GM19240 (cell line): ENCODE results near the gene NPB.
A peak's percentile ranks its signal among the peaks of the same experiment; 100 is the strongest.
"Not testable (repeated sequence)": the region's sequence is repeated elsewhere in the genome, so short reads cannot be mapped to it uniquely, and the experiment has no call there.

Source experiments
- DNase-seq: peaks from one replicate; pipeline ENCODE4 v3.0.0; 2011; ENCODE audit warnings: low spot score; ENCODE audit not compliant: insufficient read length

The NPB gene

DNA sequence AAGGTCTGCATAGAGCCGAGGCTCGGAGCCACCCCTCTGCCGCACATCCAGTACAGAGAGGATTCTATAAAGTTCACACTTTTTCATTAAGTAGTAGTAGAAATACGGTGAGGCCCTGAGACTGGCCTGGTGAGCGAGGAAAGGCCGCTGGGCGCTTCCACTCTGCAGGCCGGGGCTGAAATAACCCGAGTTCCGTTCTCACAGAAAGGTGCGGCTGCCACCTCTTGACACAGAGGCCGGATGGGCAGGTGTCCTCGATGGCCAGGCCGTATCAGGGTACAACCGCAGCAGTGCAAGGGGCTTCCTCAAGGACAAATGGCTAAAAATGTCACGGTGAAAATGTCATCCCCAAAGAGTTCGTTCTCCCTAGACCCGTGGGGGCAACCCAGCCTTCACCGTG lies 9.9 kb downstream of the NPB start:
- no peak for DNase-seq

DNA sequence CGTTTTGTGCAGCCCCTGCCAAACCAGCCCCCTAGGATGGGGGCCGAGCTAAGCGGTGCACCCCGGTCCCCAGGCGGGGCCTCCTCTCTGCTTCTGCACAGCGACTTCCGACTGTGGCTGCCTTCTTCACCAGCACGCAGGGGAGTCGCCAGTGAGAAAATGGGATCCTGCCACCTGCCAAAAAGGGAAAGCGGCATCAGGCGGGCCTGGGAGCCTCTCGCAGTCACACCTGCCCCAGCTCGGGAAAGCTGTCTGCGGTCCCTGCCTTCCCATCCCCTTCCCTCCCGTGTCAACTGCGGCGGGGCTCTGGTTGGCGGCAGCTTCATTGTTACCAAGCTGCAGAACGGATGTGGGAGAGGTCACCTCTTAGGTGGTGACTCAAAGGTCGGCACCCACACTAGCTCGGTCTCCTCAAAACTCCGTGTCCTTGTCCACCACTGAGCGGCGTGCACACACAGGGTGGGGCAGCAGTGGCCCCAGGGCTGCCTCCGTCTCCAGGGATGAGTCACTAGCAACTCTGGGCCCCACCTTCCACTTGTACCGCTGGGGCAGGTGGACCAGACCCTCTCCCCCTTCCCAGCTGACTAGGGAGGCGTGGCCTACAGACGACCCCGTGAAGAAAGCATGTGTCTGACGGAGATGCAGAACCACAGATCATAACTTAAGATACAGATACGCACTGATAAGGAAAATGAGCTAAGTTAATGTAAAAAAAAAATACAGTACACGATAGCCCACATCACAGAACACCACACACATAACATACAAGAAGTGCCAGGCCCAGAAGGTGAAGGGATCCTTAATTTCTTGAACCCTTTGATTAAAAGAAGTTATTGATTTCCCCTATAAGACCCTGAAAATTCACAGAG lies 10.6 kb downstream of the NPB start:
- no peak for DNase-seq

DNA sequence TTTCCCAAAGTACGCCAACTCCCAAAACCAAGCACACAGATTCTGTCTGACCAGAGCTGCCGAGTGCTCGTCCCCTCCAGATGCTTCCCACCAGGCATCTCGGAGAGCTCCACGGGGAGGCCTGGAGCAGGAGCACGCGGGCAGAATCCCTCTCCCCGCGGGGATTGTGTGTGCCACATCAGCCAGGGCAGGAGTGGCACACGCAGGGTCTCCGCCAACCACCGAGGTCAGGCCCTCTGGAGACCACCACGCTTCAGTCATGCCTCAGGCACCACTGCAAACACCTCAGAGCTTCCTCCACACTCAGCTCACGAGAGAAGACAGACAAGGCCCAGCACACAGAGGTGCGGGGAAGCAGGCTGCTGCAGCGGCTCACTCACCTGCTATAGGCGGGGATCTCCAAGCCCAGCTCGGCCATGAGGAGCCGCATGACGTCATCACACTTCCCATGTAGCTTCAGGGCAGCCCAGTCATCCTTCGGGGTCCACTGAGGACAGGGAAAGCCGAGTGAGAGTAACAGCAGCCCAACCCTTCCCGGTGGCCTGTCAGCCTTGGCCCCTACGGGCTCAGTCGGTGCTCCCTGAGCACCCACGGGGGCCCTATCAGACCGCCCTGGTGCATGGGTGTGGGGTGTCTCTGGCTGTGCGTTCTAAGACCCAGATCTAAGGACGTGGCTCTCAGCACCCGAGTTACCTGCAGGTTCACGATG lies 11.5 kb downstream of the NPB start:
- no peak for DNase-seq

DNA sequence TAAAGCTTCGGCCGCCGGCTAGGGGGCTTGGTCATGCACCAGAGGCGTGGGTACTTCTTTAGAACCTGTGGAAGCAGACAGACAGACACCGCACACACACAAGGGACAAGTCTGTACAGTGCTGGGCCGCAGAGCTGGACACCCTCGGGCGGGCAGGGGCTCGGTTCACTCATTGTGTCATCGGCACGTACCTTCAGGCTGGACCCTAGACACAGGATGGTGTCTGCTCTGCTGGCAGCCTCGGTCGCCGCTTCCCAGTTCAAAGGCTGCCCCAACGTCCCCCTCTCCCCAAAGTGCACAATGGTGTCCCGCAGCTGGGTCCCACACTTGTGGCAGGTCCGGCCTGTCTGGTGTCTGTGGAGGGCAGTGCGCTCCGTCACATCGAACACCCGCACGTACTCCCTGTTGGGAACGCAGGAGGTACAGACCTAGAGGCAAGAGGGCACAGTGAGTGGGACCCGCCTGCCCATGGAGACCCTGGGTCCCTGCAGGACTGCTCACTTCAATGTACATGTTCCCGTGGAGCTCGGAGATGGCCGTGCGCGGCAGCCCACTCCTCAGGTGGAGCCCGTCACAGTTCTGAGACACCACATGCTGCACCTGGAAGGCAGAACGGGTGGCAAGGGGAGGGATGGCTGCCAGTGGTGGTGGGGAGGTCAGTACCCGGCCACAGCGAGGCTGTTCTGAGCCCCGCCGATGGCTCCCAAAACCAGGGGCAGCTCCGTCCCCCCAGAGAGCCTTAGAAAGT lies 12.2 kb downstream of the NPB start:
- DNase-seq, result no peak

DNA sequence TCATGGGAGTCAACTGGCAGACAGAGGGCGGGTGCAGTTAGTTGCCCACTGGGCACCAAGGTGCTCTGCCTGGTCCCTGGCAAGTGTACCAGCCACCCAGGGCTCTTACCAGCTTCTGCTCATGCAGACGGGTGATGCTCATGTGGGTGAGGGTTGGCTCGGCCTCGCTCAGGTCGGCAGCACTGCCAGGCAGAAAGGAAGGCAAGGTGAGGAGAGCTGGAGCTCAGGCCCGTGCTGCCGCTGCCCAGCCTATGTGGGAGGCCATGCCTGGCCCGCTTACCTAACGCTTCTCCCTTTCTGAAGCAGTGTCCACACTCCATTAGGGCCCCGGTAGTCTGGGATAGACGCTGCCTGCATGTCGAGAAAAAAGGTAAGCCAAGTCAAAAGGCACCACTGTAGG lies 13.3 kb downstream of the NPB start:
- DNase-seq, result no peak

DNA sequence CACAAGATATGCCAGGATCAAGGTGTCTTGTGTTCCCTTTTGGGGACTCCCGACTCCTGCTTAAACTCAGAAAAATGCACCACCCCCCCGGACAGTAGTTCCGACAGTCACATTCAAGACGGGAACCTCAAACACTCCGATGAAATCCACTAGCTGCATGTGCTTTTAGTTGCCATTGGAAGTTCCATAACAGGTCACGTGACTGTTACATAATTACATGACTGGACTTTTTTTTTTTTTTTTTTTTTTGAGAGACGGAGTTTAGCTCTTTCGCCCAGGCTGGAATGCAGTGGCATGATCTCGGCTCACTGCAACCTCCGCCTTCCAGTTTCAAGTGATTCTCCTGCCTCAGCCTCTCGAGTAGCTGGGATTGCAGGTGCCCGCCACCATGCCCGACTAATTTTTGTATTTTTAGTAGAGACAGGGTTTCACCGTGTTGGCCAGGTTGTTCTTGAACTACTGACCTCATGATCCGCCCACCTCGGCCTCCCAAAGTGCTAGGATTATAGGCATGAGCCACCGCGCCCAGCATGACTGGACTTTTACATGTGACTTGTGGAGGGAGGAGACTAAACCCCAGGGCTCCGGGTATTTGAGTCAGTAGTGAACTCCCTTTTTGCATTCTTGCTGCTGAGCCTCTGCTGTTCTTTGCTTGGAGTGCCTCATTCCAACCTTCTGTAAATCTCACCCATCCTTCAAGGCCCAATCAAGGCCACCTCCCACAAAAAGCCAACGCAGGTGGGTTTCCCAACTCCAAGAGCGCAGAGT lies 14.4 kb downstream of the NPB start:
- no peak for DNase-seq

DNA sequence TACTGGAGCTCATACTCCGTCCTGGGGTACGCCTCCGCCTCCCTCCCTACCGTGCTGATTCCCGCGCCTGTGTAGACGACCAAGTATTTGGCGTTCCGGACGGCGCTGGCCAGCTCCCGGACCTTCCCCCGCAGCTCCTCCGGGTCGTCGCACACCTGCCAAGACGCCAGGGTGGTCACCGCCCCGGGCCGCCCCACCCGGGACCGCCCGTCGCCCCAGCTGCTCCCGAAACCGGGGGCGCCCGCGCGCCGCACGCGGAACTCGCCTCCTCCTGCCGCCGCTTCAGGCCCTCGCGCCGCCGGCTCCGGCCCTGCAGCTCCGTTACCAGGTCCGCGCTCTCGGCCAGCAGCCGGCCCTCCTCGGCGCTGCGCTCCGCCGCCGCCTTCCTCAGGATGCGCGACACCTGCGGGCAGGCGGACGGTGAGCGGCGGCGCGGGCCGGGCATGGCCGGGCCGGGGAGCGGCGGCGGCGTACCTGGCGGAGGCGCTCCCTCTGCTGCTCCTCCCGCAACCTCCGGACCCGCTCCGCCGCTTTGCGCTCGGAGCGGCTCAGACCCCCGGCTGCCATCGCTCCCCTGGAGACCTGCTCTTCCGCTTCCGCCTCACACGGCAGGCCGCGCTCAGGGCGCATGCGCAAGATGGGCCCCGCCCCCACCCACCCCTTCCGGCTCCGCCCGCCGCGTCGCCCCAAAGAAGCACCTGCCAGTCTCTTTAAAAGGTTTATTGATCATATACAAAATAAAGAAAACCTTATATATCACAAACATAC lies 15.7 kb downstream of the NPB start, which contains the start of gene SIRT7:
Gene SIRT7, minus strand, starts transcription at position 612 of the 768 bp plus-strand sequence. Its CDS starts 45 bp downstream, at position 567.
- DNase-seq, result peak; percentile 100

DNA sequence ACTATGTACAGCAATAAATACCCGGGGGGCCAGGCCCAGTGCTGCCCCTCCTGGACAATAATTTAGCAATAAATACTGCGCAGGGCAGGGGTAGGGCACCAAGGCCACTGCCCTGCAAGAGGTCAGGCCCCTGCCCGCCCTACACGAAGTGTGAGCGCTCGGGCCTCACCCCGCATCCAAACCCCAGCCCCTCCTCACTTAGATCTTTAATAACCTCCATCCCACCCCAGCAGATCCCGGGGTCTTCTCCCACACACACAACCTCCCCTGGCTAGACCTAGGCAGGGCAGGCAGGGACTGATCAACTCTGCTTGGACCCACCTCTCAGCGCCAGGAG lies 16.3 kb downstream of the NPB start:
- not testable (repeated sequence) for DNase-seq

DNA sequence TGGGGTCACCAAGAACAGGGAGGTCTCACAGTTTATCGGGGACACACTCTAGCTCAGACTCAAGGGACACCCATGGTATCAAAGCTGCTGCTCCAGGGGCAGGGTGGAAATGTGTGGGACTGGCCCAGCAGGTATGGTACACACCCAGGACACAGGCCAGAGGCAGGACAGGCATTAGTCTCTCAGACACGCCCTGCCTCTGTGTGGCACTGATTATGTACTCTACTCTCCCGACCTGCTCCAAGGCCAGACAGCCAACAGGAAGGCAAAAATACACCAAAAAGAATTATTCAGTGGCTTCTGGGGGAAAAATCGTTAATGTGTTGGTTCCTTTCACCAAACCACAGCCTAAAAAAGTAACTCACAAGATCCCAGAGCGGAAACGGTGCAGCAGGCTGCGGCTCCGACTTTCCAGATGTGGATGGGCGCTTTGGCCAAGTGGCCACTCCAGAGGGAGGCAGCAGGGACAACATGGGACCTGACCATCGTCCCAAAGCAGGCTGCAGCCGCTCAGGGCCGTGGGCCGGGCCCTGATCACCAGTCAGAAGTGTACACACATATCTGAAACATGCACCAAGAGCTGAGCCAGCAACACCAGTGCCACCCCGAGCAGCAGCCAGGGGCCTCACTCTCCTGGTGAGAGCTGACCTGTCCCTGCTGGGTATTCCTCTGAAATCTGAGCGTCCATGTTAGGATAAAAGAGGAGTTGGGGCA lies 17.0 kb downstream of the NPB start:
- no peak for DNase-seq

DNA sequence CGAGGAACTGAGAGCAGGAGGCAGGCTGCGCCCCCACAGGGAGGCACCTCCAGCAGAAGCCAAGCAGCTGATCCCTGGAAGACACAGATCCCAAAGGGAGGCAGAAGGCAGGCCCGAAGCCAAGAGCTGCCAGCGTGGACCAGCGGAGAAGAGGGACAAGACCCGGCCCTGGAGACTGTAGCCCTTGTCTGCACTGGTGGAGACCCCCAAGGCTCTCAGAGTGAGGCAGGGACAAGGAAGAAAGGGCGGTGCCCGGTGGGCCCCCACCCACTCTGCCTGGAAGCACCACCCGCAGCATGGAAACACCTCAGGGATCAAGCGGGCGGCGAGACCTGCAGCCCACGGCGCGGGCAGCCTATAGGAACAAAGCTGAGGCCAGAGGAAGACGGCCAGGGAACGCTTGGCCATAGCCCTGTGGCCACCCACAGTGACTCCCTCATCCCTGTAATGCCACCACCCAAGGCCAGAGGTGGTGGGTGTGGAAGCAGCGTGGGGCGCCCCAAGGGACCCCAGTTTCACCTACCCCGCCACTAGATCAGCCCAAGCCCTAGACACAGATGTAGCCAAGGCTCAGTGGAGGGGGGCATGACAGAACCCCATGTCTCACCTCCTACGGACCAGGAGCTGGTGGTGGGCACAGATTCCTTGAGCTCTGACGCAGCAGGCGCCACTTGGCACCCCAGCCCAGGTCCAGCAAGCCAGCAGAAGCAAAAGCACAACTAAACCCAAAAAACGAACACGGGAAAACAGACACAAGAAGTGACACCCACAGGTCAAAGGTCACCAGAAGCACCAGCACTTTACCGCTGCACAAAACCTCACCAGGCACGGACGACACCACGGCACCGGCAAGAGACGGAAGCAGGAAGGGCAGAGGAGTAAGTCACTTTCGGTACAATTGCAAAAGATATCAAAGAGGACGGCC lies 18.8 kb downstream of the NPB start:
- no peak for DNase-seq

DNA sequence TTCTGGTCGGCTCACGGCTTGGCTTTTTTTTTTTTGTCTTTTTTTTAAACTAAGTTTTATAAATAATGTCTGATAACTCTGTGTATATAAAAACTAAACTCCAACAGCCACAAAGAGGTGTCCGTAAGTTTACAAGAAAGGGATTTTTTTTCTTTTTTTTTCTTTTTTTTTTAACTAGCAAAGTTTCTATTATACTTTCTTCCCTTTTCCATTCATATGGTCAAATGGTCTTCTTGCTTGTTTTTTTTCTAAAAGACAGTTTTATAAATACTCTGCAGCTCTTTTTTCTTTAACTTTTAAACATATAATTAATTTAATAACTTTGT lies 19.5 kb downstream of the NPB start:
- DNase-seq, result no peak

DNA sequence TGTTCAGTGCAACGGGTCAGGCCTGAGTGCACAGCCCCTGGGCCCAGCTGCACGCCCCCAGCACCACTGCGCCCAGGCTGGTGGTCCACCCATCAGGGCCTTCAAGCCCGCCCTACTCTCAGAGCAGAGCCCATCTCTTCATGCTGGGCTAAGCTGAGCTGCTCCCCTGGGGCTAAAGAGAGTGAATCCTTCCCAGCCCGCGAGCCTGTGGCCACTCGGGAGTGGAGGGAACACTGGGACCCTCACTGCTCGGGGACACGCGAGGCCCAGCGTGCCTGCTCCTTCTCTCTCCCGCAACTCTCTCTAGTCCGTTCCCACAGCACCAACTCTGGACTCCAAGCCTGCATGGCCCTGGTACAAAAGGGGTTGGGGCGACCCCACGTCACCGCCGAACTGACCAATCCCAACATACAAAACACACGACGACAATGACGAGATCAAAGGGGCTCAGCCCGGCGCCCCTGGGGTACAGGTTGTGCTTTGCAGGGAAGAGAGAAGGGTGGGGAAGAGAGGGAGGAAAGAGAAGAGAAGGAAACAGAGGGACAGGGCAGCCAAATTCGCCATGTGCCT lies 20.0 kb downstream of the NPB start:
- DNase-seq, result no peak

DNA sequence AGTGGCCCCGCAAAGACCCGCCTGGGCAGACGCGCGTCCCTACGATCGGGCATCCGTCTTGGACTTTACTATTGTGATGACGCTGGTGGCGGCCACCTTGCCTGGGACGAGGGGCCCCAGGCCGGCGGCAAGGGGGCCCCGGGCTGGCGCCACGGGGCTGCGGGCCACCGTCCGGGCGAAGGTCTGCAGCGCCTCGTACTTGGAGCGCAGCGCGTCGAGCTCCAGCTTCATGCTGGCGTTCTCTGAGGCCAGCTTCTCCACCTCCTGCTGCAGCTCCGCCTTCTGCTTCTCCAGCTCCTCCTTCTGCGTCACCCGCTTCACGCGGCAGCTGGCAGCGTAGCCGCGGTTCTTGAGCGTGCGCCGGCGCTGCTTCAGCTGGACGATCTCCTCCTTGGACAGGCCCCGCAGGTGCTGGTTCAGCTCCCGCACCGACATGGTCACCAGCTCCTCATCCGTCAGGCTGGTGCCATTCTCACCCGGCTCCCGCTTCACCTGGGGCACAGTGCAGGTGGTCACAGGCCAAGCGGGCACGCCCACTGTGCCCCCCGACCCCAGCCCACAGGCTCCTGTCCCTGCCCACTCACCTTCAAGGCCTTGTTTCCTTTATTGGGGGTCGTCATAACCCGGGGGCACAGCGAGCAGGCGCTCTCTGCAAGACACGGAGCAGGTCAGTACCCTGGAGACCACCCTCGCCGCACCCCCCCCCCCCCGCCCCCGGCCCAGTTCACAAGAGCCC lies 20.7 kb downstream of the NPB start:
- DNase-seq, result no peak

DNA sequence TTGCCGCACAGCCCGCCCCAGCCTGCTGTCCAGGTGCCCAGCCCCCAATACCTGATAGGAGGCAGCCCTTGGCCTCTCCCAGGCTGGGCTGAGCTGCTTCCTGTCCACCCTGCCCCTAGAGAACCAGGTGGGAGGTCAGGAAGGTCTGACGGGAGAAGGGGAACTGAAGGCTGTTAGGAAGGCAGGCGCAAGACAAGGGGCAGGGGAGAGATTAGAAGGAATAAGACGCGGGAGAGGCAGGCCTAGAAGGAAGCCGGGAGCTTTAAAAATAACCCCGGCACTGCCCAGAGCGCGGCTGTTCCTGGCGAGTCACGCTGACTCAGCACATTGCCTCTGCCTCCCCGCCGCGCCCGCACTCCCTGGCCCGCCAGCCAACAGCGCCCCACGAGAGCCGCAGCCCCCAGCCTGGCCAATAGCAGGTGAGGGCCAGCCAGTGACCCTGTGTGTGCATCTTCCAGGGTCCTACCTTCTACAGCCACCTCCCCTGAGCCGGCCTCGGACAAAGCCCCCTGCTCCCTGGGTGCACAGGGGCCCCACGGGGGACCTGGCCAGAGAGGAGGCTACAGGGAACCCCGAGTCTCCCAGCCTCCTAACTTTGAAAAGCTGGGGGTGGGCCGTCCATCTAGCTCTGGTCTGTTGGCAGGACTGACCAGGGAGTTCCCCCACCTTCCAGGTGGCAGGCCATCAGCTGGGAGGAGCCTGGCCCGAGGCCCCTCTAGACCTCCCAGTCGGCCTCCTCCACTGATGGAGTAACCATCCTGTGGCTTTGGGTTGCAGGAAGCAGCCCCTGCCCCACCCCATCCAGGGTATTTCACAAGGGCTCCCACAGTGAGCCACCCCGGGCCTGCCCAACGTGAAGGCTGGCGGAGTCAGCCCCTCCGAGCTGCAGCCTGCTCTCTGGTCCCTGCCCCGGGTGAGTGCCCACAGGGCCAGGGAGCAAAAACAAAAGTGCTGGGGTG lies 21.5 kb downstream of the NPB start:
- DNase-seq, result no peak

DNA sequence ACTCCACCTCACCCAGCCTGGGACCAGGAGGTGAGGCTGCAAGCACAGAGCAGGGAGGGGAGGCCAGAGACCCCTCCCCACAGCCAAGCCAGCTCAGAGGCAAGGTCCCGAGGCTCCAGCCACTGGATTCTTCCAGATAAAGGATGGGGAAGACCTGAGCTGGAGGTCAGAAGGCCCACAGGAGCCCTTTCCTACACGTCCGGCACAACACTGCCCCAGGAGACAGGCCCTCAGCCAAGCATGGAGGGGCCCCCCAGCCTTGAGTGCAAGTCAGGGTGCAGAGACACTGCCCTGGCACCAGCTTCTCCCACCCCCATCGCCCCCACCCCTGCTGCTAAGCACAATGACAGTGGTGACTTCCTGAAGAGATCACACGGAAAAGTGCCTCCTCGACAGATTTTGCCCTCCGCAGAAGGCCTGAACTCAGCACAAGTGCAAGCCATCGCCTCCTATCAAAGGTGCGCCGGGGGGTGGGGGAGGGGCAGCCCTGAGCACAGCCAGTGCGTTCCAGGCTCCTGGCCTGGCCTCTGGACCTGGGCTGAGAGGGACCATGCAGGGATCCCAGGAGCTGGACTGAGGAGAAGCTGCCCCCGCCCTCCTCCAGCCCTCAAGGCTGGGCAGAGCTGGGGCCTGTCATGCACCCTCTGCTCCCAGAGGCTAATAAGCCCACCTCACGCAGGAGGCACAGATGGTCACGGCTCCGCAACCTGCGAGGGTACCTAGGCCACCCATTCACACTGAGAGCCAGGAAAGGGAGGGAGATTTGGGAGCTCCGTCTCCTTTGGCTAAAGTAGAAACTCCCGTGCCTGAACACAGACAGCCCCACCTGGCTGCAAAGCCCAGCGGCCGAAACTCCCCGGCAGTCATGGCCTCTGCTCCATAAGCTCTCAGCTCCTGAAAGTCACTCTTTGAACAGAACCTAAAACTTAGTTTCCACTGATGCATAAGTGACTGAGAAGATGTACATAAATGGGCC lies 22.8 kb downstream of the NPB start:
- no peak for DNase-seq
